K562 (cell line): ENCODE measurements around the gene ATG10. TPM values are rescaled to one million over a fixed set of nuclear protein-coding genes. Genes with fewer than 3 reads are reported as not detected.

Experiments
- ATAC-seq: fragments of 200-7000 bp; cut with Tn5 transposase; 3 replicates; pipeline ENCODE4 v1.9.1; 2020; ENCODE audit warnings: moderate library complexity
- BruUV-seq: library from RNA; stranded (reverse); fragments of 400-500 nt; replicated peaks from 2 replicates; lab custom pipeline; 2021; lab: Mats Ljungman, UMichigan
- CTCF ChIA-PET: fragments of 300-600 bp; formaldehyde crosslinking; extraction: SDS; loops from one replicate; lab custom pipeline; 2021; ENCODE audit warnings: low intra/inter-chr PET ratio; lab: Yijun Ruan, JAX
- POLR2A ChIA-PET: fragments of 300-600, 350-650 bp; sonication (Branson Sonifier 250); formaldehyde crosslinking; extraction: SDS; loops from one replicate; lab custom pipeline; 2021; ENCODE audit warnings: antibody characterized with exemption, inconsistent platforms; lab: Yijun Ruan, JAX
- DNase-seq, 4 experiments: peaks; one replicate each; pipeline versions ENCODE4 v3.0.0 to v3.0.0-alpha.2; 2011 to 2018; ENCODE audit warnings: low spot score in 3 of 4, mixed read lengths in 3 of 4; ENCODE audit errors: extremely low read depth in 1 of 4
- FAIRE-seq: peaks from 2 replicates; lab custom pipeline; 2011; peaks lifted over from hg19 to GRCh38; lab: Jason Lieb, UNC
- H2AFZ ChIP-seq: 2 replicates; pipeline ENCODE4 v1.6.0; 2011; ENCODE audit warnings: low read depth, low read length, control low read depth, inconsistent platforms
- H3K27ac ChIP-seq: fragments of 200-600 bp; 3 replicates; pipeline ENCODE4 v1.8.0; 2011; ENCODE audit warnings: low read depth, mild to moderate bottlenecking, control low read depth, inconsistent platforms, low read length, moderate library complexity, mixed read lengths; ENCODE audit errors: extremely low read depth
- H3K27me3 ChIP-seq, 2 experiments: fragments of 300-600 bp in 1 of 2; 2 replicates in 1 of 2; 3 replicates in 1 of 2; pipeline versions ENCODE4 v1.6.0 to v1.8.0; 2011; ENCODE audit warnings: inconsistent platforms in 2 of 2, low read length in 2 of 2, mild to moderate bottlenecking in 1 of 2, mixed read lengths in 1 of 2, moderate library complexity in 1 of 2; ENCODE audit not compliant: control insufficient read depth in 2 of 2, insufficient read depth in 2 of 2
- H3K36me3 ChIP-seq: fragments of 300-600 bp; 3 replicates; pipeline ENCODE4 v1.8.0; 2011; ENCODE audit warnings: mild to moderate bottlenecking, low read length, inconsistent platforms; ENCODE audit not compliant: control insufficient read depth, insufficient read depth
- H3K4me1 ChIP-seq, 2 experiments: fragments of 200-600 bp in 1 of 2; replicated peaks in 1 of 2; 2 replicates in 1 of 2; 3 replicates in 1 of 2; pipeline versions ENCODE4 v1.5.1 to v1.8.0; 2011; ENCODE audit warnings: inconsistent platforms in 2 of 2, low read length in 2 of 2, mild to moderate bottlenecking in 1 of 2, mixed read lengths in 1 of 2, moderate library complexity in 1 of 2; ENCODE audit not compliant: control insufficient read depth in 2 of 2, insufficient read depth in 2 of 2
- H3K4me2 ChIP-seq: 2 replicates; pipeline ENCODE4 v1.6.1; 2011; ENCODE audit warnings: low read length, control low read depth, inconsistent platforms, mixed read lengths; ENCODE audit not compliant: insufficient read depth
- H3K4me3 ChIP-seq: fragments of 200-600 bp; sonication (generic), shearing (Covaris generic); 2 replicates; pipeline ENCODE4 v1.5.1; 2016; ENCODE audit warnings: control low read depth, inconsistent platforms
- H3K79me2 ChIP-seq: fragments of 200-600 bp; 3 replicates; pipeline ENCODE4 v1.8.0; 2011; ENCODE audit warnings: low read length, inconsistent platforms; ENCODE audit not compliant: control insufficient read depth, insufficient read depth
- H3K9ac ChIP-seq, 2 experiments: 2 replicates each; pipeline versions ENCODE4 v1.6.0 to v1.6.1; 2011; ENCODE audit warnings: low read depth in 2 of 2, low read length in 2 of 2, control low read depth in 1 of 2, inconsistent platforms in 1 of 2, mild to moderate bottlenecking in 1 of 2, mixed read lengths in 1 of 2; ENCODE audit not compliant: insufficient read depth in 1 of 2
- H3K9me1 ChIP-seq: one replicate; pipeline ENCODE4 v1.6.0; 2011; ENCODE audit warnings: inconsistent platforms, mild to moderate bottlenecking, low read length, moderate library complexity; ENCODE audit not compliant: control insufficient read depth, insufficient read depth
- H3K9me3 ChIP-seq: replicated peaks from 2 replicates; pipeline ENCODE4 v1.5.1; 2011; ENCODE audit warnings: low read depth, low read length, inconsistent platforms; ENCODE audit not compliant: control insufficient read depth, insufficient read depth
- H4K20me1 ChIP-seq: replicated peaks from 2 replicates; pipeline ENCODE4 v1.6.1; 2011; ENCODE audit warnings: low read length, inconsistent platforms, mixed read lengths; ENCODE audit not compliant: control insufficient read depth, insufficient read depth
- FOXK2 ChIP-seq, 2 experiments: fragments of 450-650 bp; IDR thresholded peaks in 1 of 2; conservative IDR thresholded peaks in 1 of 2; 2 replicates each; pipeline ENCODE4 v1.6.1; 2016; ENCODE audit warnings: low read depth in 2 of 2, mild to moderate bottlenecking in 1 of 2
- GABPB1 ChIP-seq: sonication (generic); formaldehyde crosslinking; IDR thresholded peaks from 2 replicates; pipeline ENCODE4 v1.8.0; 2022; ENCODE audit warnings: mild to moderate bottlenecking, missing genetic modification reagents
- HDAC2 ChIP-seq: fragments of 450-650 bp; IDR thresholded peaks from 2 replicates; pipeline ENCODE4 v1.6.1; 2016; ENCODE audit warnings: mild to moderate bottlenecking
- MYC ChIP-seq, 2 experiments: fragments of 250-450 bp in 1 of 2; sonication (Bioruptor Pico) in 1 of 2; IDR thresholded peaks; 2 replicates each; pipeline versions ENCODE4 v1.5.1 to v1.6.1; 2012 to 2021; ENCODE audit warnings: low read depth in 2 of 2, borderline replicate concordance in 1 of 2, improper control_type of control experiment in 1 of 2, low read length in 1 of 2, mild to moderate bottlenecking in 1 of 2, moderate library complexity in 1 of 2
- PRMT5 ChIP-seq: sonication (generic); formaldehyde crosslinking; IDR thresholded peaks from 2 replicates; pipeline ENCODE4 v1.5.0; 2020; ENCODE audit warnings: missing genetic modification reagents
- PURB ChIP-seq: sonication (generic); formaldehyde crosslinking; IDR thresholded peaks from 2 replicates; pipeline ENCODE4 v1.9.0; 2021; ENCODE audit warnings: low read depth, mild to moderate bottlenecking, missing genetic modification reagents
- SRSF7 ChIP-seq: fragments of 200-400 bp; formaldehyde crosslinking; optimal IDR thresholded peaks from 2 replicates; pipeline ENCODE3; 2017; ENCODE audit warnings: mild to moderate bottlenecking, low read depth, low read length
- ZBTB8A ChIP-seq: fragments of 450-650 bp; IDR thresholded peaks from 2 replicates; pipeline ENCODE4 v1.6.1; 2018; ENCODE audit warnings: mild to moderate bottlenecking, moderate library complexity; ENCODE audit not compliant: partially characterized antibody
- ZNF140 ChIP-seq: fragments of 250-450 bp; sonication (Bioruptor Pico); IDR thresholded peaks from 2 replicates; pipeline ENCODE4 v1.8.0; 2021; ENCODE audit warnings: moderate library complexity, mild to moderate bottlenecking, inconsistent platforms
- ZNF146 ChIP-seq: IDR thresholded peaks from one replicate; pipeline ENCODE4 v1.6.1; 2018; ENCODE audit warnings: missing compliant biosample characterization; ENCODE audit not compliant: unreplicated experiment
- ZNF175 ChIP-seq: fragments of 200-800 bp; sonication (Bioruptor generic); IDR thresholded peaks from 2 replicates; pipeline ENCODE4 v1.6.1; 2016; ENCODE audit warnings: low read depth, mild to moderate bottlenecking, missing genetic modification characterization, missing compliant biosample characterization
- WGBS: fragments of 100-300 bp; shearing (Covaris generic); methylation state at CpG from one replicate; pipeline ENCODE4 v1.1.6; 2016; ENCODE audit warnings: low coverage, mixed read lengths; ENCODE audit not compliant: insufficient coverage; ENCODE audit errors: missing lambda C conversion rate; 5-methylcytosine and 5-hydroxymethylcytosine counted together
- in situ Hi-C: fragments of 300-500 bp; cut with MboI; formaldehyde crosslinking; loops from 4 replicates; pipeline ENCODE4 v1.15.0; 2018; ENCODE audit warnings: inconsistent platforms, mixed read lengths
- intact Hi-C: fragments of 100-400 bp; cut with micrococcal nuclease; formaldehyde crosslinking; loops from 2 replicates; pipeline ENCODE4 v1.14.2; 2022
- polyA plus RNA-seq, 8 experiments: library from polyadenylated mRNA; depleted of rRNA in 4 of 8; stranded (reverse) in 5 of 8; unstranded in 3 of 8; fragments of >200 nt; fragmentation: Nextera tagmentation in 2 of 8; fragmentation: Illumina TruSeq in 1 of 8; extraction: Ambion mirVana in 2 of 8; extraction: Trizol in 1 of 8; gene quantifications; 2 replicates each; pipeline versions ENCODE4 v1.2.1 to v1.2.3, GENCODE V29; 2011 to 2014; ENCODE audit warnings: inconsistent platforms in 1 of 8, missing spikeins in 1 of 8
- total RNA-seq, 7 experiments: library from RNA; depleted of rRNA in 6 of 7; stranded (reverse); fragments of >200 nt in 6 of 7; fragmentation: Illumina TruSeq in 2 of 7; extraction: Trizol in 2 of 7; gene quantifications; 2 replicates each; pipeline versions ENCODE4 v1.2.1 to v1.2.3, GENCODE V29; 2011 to 2021; ENCODE audit warnings: low replicate concordance in 1 of 7
- TF ChIP-seq, protein P1 (sequence below): sonication (generic); formaldehyde crosslinking; IDR thresholded peaks from 2 replicates; pipeline ENCODE4 v1.9.0; 2022; ENCODE audit warnings: mild to moderate bottlenecking, missing genetic modification reagents

Gene ATG10
- total and polyA plus RNA-seq, 9 of the 15 experiments (the other 6 are each of a cell fraction or from before 2014, with no cell fraction given): 7.0 to 18.8 (median 14.6) TPM

- 0 out of 2 replicates have a peak, but pooled peaks have one; percentile 20 for TF ChIP-seq MYC (IDR thresholded peaks at IDR 0.05; ENCODE audit: low read depth, low read length)
- TF ChIP-seq MYC (CRISPR knock-in tag; IDR thresholded peaks at IDR 0.05; ENCODE audit: borderline replicate concordance, low read depth): no peak
These were observed 135.4 kb downstream of the ATG10 start (continued) for GRCh38 chr5:82107267-82107666.

DNA sequence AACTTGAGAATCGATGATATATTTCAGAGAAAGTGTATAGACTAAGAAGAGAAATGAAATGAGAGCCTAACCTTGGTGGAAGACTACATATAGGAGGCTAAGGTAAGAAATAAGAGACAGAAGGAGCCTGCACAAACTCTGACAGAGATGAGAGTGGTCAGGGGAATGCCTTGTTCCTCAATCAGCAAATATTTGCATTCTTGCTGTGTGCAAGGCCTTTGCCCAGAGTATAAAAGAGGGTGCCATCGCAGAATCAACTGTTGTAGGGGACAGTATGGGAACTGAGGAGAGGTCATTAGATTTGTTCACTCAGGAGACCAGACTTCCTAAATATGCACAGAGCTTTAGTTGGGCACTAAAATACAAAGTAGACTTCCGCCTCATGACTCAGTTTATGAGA lies 137.2 kb downstream of the ATG10 start:
- Histone ChIP-seq H3K4me2 (no peak overlapping the region), H3K9me3 (no peaks in the 10 kb centered on the region), H3K4me1 (peaks cover 0 to 5% of the 10 kb centered on the region in 2 experiments; a peak in 3 of 5 replicates), H2AFZ (no peak overlapping the region), H3K9ac (no peak overlapping the region), H3K27me3 (no peaks in the 10 kb centered on the region), H3K27ac (no peak overlapping the region), H3K79me2 (no peaks in the 10 kb centered on the region), H4K20me1 (no peaks in the 10 kb centered on the region), H3K4me3 (no peak overlapping the region), H3K9me1 (no peaks in the 10 kb centered on the region), H3K36me3 (no peaks in the 10 kb centered on the region)
- BruUV-seq: no TSS peak
- 89% methylated on average over 3 of the region's 3 CpGs for WGBS
- ATAC-seq (no peak), DNase-seq (no peak), FAIRE-seq (no peak)
- ChIA-PET CTCF (no interaction called here), POLR2A (no interaction called here)
- TF ChIP-seq GABPB1 (no peak), SRSF7 (no peak), PRMT5 (no peak), HDAC2 (no peak), FOXK2 (conservative IDR thresholded peaks at IDR 0.05 in 1 of 2, IDR thresholded peaks at IDR 0.05 in 1 of 2; ENCODE audit: low read depth in 2 of 2) (no peak), ZNF140 (CRISPR knock-in tag) (no peak), ZBTB8A (no peak), PURB (CRISPR knock-in tag) (no peak), ZNF146 (CRISPR knock-in tag) (no peak), ZNF175 (no peak)
- TF ChIP-seq, protein P1, sequence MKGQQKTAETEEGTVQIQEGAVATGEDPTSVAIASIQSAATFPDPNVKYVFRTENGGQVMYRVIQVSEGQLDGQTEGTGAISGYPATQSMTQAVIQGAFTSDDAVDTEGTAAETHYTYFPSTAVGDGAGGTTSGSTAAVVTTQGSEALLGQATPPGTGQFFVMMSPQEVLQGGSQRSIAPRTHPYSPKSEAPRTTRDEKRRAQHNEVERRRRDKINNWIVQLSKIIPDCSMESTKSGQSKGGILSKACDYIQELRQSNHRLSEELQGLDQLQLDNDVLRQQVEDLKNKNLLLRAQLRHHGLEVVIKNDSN (CRISPR knock-in tag): no peak
- intact Hi-C loops: loop anchor here (5.0 kb wide), 1 partner anchor 118 kb away; no protein-coding TSS in a partner anchor
- in situ Hi-C loops: no loop called here
